Keratinocyte (primary cell): ENCODE measurements around the gene GALNT3.

Experiments used
- EZH2 ChIP-seq: IDR thresholded peaks from one replicate; pipeline ENCODE4 v1.6.1; 2012; ENCODE audit warnings: inconsistent platforms, mild to moderate bottlenecking, low read length, moderate library complexity
- TF ChIP-seq, protein P1 (sequence below), 3 experiments: IDR thresholded peaks in 1 of 3; conservative IDR thresholded peaks in 1 of 3; optimal IDR thresholded peaks in 1 of 3; 2 replicates in 2 of 3; 3 replicates in 1 of 3; pipeline versions ENCODE3 to v1.5.1; 2011; ENCODE audit warnings: low read length in 3 of 3, mild to moderate bottlenecking in 3 of 3, moderate library complexity in 2 of 3, control low read depth in 1 of 3, inconsistent platforms in 1 of 3; ENCODE audit not compliant: insufficient read depth in 2 of 3; ENCODE audit errors: extremely low read depth in 1 of 3

DNA sequence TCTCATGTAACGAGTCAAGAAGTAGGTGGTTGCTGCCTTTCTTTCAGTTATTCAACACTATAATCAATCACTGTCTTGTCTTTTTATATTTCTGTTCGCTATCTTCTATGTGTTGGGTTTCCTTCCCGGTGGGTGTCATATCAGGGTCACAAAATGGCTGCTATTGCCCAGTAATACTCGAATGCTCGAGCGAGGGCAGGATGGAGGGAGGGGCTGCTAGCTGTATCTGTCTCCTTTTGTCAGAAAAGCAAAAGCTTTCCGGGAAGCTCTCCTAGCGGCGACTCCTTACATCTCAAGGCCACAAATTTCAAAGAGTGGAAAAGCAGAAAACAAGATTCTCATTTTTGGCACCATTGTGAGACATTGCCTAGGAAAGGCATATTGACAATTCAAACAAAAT, 16.4 kb upstream of the GALNT3 start:
- TF ChIP-seq, protein P1, sequence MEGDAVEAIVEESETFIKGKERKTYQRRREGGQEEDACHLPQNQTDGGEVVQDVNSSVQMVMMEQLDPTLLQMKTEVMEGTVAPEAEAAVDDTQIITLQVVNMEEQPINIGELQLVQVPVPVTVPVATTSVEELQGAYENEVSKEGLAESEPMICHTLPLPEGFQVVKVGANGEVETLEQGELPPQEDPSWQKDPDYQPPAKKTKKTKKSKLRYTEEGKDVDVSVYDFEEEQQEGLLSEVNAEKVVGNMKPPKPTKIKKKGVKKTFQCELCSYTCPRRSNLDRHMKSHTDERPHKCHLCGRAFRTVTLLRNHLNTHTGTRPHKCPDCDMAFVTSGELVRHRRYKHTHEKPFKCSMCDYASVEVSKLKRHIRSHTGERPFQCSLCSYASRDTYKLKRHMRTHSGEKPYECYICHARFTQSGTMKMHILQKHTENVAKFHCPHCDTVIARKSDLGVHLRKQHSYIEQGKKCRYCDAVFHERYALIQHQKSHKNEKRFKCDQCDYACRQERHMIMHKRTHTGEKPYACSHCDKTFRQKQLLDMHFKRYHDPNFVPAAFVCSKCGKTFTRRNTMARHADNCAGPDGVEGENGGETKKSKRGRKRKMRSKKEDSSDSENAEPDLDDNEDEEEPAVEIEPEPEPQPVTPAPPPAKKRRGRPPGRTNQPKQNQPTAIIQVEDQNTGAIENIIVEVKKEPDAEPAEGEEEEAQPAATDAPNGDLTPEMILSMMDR (optimal IDR thresholded peaks at IDR 0.05 in 1 of 3, IDR thresholded peaks at IDR 0.05 in 1 of 3, conservative IDR thresholded peaks at IDR 0.05 in 1 of 3; ENCODE audit: extremely low read depth in 1 of 3, insufficient read depth in 2 of 3, low read length in 3 of 3): no peak
- no peak for TF ChIP-seq EZH2
